Tibial artery (tissue), 4 donors: ENCODE data around the gene VEGFC.

Source experiments
- DNase-seq, 2 donors: peaks; one replicate each; pipeline ENCODE4 v3.0.0-alpha.2; 2019
- H3K27ac ChIP-seq, 2 donors: fragments of 200-600 bp; sonication (generic) in 1 of 2; 1 replicate in 1 of 2; 2 replicates in 1 of 2; pipeline ENCODE4 v1.5.1; 2018 to 2019; ENCODE audit warnings: mild to moderate bottlenecking in 1 of 2
- H3K27me3 ChIP-seq, 2 donors: fragments of 200-600 bp; sonication (generic) in 1 of 2; one replicate each; pipeline versions ENCODE4 v1.5.1 to v1.6.0; 2016 to 2019
- H3K36me3 ChIP-seq, 3 donors: fragments of 200-600 bp; sonication (generic) in 2 of 3; one replicate each; pipeline ENCODE4 v1.5.1; 2016 to 2019; ENCODE audit warnings: mild to moderate bottlenecking in 2 of 3
- H3K4me1 ChIP-seq, 4 donors: fragments of 200-600 bp; sonication (generic) in 2 of 4; 1 replicate in 3 of 4; 2 replicates in 1 of 4; pipeline ENCODE4 v1.5.1; 2016 to 2019
- H3K4me3 ChIP-seq, 2 donors: fragments of 200-600 bp; sonication (generic) in 1 of 2; 1 replicate in 1 of 2; 2 replicates in 1 of 2; pipeline ENCODE4 v1.5.1; 2018 to 2019; ENCODE audit warnings: mild to moderate bottlenecking in 2 of 2
- H3K9me3 ChIP-seq, 3 donors: fragments of 200-600 bp; sonication (generic) in 1 of 3; one replicate each; pipeline ENCODE4 v1.5.1; 2016 to 2019
- CTCF ChIP-seq, 2 experiments: fragments of 200-600 bp in 1 of 2; fragments of 450-650 bp in 1 of 2; IDR thresholded peaks; one replicate each; pipeline ENCODE4 v1.5.1; 2017 to 2019; ENCODE audit warnings: antibody characterized with exemption in 2 of 2, mild to moderate bottlenecking in 1 of 2, moderate library complexity in 1 of 2
- intact Hi-C: fragments of 100-400 bp; cut with DNase I; formaldehyde crosslinking; loops from one replicate; pipeline ENCODE4 v1.15.0; 2023; ENCODE audit warnings: low total_unique reads

Gene VEGFC

DNA sequence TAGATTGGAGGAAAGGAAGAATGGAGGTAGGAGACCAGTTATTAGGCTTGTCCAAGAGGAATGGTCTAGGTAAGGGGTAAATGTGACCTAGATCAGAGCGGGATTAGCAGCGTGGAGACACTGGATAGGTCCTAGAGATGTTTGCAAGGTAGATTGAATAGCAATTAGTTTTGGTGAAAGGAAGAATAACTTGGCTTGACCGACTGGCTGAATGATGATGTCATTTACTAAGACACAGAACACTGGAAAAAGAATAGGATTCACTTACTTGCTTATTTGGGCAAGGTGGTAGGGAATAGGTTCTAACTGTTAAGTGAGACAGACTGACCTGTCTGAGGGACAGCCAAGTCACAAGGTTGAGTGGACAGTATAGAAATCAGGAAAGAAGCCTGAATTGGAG, 71.3 kb downstream of the VEGFC start:
- Histone ChIP-seq H3K9me3 (no peaks in the 10 kb centered on the region), H3K27me3 (no peaks in the 10 kb centered on the region), H3K36me3 (no peaks in the 10 kb centered on the region), H3K27ac (no peak overlapping the region), H3K4me1 (no peaks in the 10 kb centered on the region), H3K4me3 (no peak overlapping the region)
- intact Hi-C loops, result no loop called here
- no peak for DNase-seq
- TF ChIP-seq CTCF (IDR thresholded peaks at IDR 0.05), result no peak

DNA sequence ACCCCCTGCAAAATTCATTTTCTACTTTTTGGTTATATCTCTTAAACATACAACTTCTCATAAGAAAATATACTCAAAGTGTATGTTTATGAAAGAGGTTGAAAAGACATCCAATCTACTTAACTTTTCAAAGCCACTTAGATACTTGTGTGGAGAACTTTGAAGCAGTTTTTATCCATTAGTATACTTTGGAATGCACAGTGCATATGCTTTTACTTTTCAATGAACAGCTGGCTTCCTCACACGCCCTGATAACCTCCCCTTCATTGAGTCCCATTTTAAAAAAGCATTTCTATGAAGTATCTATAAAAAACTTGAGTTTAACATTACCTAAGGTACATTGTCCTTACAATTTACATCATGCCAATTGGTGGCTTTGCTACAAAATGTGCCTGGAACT, 73.8 kb downstream of the VEGFC start:
- TF ChIP-seq CTCF (IDR thresholded peaks at IDR 0.05), result no peak
- intact Hi-C loops, result no loop called here
- H3K36me3 ChIP-seq, result no peaks in the 10 kb centered on the region
- no peaks in the 10 kb centered on the region for H3K9me3 ChIP-seq
- H3K4me3 ChIP-seq, result no peak overlapping the region
- no peak for DNase-seq
- no peaks in the 10 kb centered on the region for H3K4me1 ChIP-seq
- H3K27ac ChIP-seq, result no peak overlapping the region
- no peaks in the 10 kb centered on the region for H3K27me3 ChIP-seq

DNA sequence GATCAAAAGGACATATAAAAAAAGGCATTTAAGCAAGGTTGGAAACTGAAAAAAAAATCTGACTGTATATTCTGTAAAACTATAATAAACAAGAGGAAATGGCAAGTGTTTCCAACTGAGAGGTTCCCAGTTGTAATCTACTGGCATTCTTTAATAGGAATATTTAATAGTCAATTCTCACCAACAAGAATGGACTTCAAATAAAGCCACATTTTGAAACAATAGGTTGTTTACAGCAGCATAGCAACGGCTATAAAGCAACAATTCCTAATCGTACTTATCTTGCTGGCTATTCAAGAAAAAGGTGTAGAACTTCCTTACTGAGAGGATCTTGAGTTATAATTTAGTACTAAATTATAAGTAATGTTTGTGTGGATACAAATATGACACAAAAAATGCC, 75.5 kb downstream of the VEGFC start:
- TF ChIP-seq CTCF (IDR thresholded peaks at IDR 0.05), result no peak
- Histone ChIP-seq H3K4me1 (no peaks in the 10 kb centered on the region), H3K36me3 (no peaks in the 10 kb centered on the region), H3K4me3 (no peak overlapping the region), H3K9me3 (no peaks in the 10 kb centered on the region), H3K27ac (no peak overlapping the region), H3K27me3 (no peaks in the 10 kb centered on the region)
- no peak for DNase-seq
- intact Hi-C loops, result no loop called here

- DNase-seq, result no peak
Measured at GRCh38 chr4:176709417-176709816, 83.3 kb downstream of the VEGFC start.

DNA sequence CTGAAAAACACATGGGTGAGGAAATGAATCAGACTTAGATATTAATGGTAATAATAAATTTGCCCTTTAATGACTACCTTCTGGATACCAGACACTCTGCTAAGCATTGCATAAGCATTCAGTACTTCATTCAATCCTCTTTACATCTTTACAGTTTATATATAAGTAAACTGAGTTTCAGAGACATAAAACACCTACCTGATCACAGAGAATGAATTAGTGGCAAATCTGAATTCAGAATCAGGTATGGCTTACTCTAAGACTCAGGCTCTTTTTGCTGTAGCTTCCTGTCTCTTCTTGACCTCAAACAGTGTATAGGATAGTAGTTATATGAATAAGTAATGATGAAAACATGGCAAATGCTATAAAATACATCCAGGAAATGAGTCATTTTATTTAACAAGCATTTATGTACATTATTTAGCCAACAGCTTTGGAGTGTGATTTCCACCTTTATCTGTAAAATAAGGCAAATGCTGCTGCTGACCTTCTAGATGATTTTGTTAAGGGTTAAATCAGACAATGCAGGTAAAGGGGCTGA, 83.9 kb downstream of the VEGFC start:
- no peaks in the 10 kb centered on the region for H3K36me3 ChIP-seq
- intact Hi-C loops, result no loop called here
- no peaks in the 10 kb centered on the region for H3K27me3 ChIP-seq
- no peak for TF ChIP-seq CTCF (IDR thresholded peaks at IDR 0.05)
- no peaks in the 10 kb centered on the region for H3K4me1 ChIP-seq
- H3K9me3 ChIP-seq, result no peaks in the 10 kb centered on the region
- no peak for DNase-seq
- H3K27ac ChIP-seq, result no peak overlapping the region
- no peak overlapping the region for H3K4me3 ChIP-seq

More at GRCh38 chr4:176709417-176709816, 83.3 kb downstream of the VEGFC start:
- no peak overlapping the region for H3K4me3 ChIP-seq
- TF ChIP-seq CTCF (IDR thresholded peaks at IDR 0.05), result no peak
- H3K27ac ChIP-seq, result no peak overlapping the region
- intact Hi-C loops, result no loop called here
- H3K36me3 ChIP-seq, result no peaks in the 10 kb centered on the region
- H3K9me3 ChIP-seq, result no peaks in the 10 kb centered on the region
- H3K4me1 ChIP-seq, result no peaks in the 10 kb centered on the region
- H3K27me3 ChIP-seq, result no peaks in the 10 kb centered on the region

- intact Hi-C loops, result no loop called here
Measured at GRCh38 chr4:176690716-176691115, 102.0 kb downstream of the VEGFC start.

More at GRCh38 chr4:176690716-176691115, 102.0 kb downstream of the VEGFC start:
- Histone ChIP-seq H3K9me3 (no peaks in the 10 kb centered on the region), H3K27me3 (no peaks in the 10 kb centered on the region), H3K4me1 (no peaks in the 10 kb centered on the region), H3K36me3 (no peaks in the 10 kb centered on the region), H3K27ac (no peak overlapping the region), H3K4me3 (no peak overlapping the region)
- no peak for TF ChIP-seq CTCF (IDR thresholded peaks at IDR 0.05)
- no peak for DNase-seq
